H9 (cell line): ENCODE data around the gene SMIM23. TPM values are rescaled to one million over a fixed set of nuclear protein-coding genes. Genes with fewer than 3 reads are reported as not detected.

ENCODE experiments used
- DNase-seq: peaks from one replicate; pipeline ENCODE4 v3.0.0-alpha.2; 2017
- H2AFZ ChIP-seq: one replicate; pipeline ENCODE4 v1.6.1; 2013; ENCODE audit warnings: mild to moderate bottlenecking, low read length, control low read depth, moderate library complexity
- H2AK5ac ChIP-seq: 2 replicates; pipeline ENCODE4 v1.6.1; 2013; ENCODE audit warnings: low read length, control low read depth, mixed read lengths; ENCODE audit not compliant: insufficient read length
- H2BK120ac ChIP-seq: one replicate; pipeline ENCODE4 v1.6.1; 2013; ENCODE audit warnings: low read depth, mild to moderate bottlenecking, low read length, control low read depth, inconsistent platforms; ENCODE audit not compliant: poor library complexity, severe bottlenecking
- H2BK12ac ChIP-seq: 2 replicates; pipeline ENCODE4 v1.6.1; 2013; ENCODE audit warnings: low read length, control low read depth, mixed read lengths, low read depth; ENCODE audit not compliant: insufficient read length
- H2BK15ac ChIP-seq: 2 replicates; pipeline ENCODE4 v1.6.1; 2013; ENCODE audit warnings: low read depth, low read length, control low read depth
- H2BK20ac ChIP-seq: one replicate; pipeline ENCODE4 v1.6.1; 2013; ENCODE audit warnings: low read depth, mild to moderate bottlenecking, low read length, control low read depth, inconsistent platforms; ENCODE audit not compliant: poor library complexity, severe bottlenecking
- H2BK5ac ChIP-seq: 2 replicates; pipeline ENCODE4 v1.6.1; 2013; ENCODE audit warnings: low read length, control low read depth, mixed read lengths; ENCODE audit not compliant: insufficient read length
- H3K14ac ChIP-seq: 2 replicates; pipeline ENCODE4 v1.6.1; 2013; ENCODE audit warnings: low read length, control low read depth; ENCODE audit not compliant: insufficient read depth
- H3K18ac ChIP-seq: 2 replicates; pipeline ENCODE4 v1.6.1; 2013; ENCODE audit warnings: low read depth, mild to moderate bottlenecking, mixed read lengths, low read length, control low read depth; ENCODE audit not compliant: insufficient read length
- H3K23ac ChIP-seq: 2 replicates; pipeline ENCODE4 v1.6.1; 2013; ENCODE audit warnings: low read length, control low read depth, mixed read lengths, low read depth; ENCODE audit not compliant: insufficient read length
- H3K23me2 ChIP-seq: 2 replicates; pipeline ENCODE4 v1.6.1; 2013; ENCODE audit warnings: low read depth, mild to moderate bottlenecking, mixed read lengths, low read length, control low read depth; ENCODE audit not compliant: insufficient read length, poor library complexity, severe bottlenecking
- H3K27ac ChIP-seq: 2 replicates; pipeline ENCODE4 v1.5.1; 2013; ENCODE audit warnings: low read length, control low read depth, mixed read lengths, low read depth; ENCODE audit not compliant: insufficient read length
- H3K27me3 ChIP-seq: 2 replicates; pipeline ENCODE4 v1.6.1; 2013; ENCODE audit warnings: low read length, control low read depth, inconsistent platforms; ENCODE audit not compliant: insufficient read depth
- H3K4ac ChIP-seq: 2 replicates; pipeline ENCODE4 v1.6.1; 2013; ENCODE audit warnings: low read depth, mild to moderate bottlenecking, control low read depth, inconsistent platforms, low read length, moderate library complexity
- H3K4me1 ChIP-seq: 2 replicates; pipeline ENCODE4 v1.6.1; 2013; ENCODE audit warnings: low read length, control low read depth, inconsistent platforms; ENCODE audit not compliant: insufficient read depth
- H3K4me2 ChIP-seq: 2 replicates; pipeline ENCODE4 v1.6.1; 2013; ENCODE audit warnings: low read length, control low read depth, mixed read lengths; ENCODE audit not compliant: insufficient read length, insufficient read depth
- H3K56ac ChIP-seq: 2 replicates; pipeline ENCODE4 v1.6.1; 2013; ENCODE audit warnings: low read depth, mild to moderate bottlenecking, mixed read lengths, low read length, control low read depth; ENCODE audit not compliant: insufficient read length
- H3K79me1 ChIP-seq: 2 replicates; pipeline ENCODE4 v1.6.1; 2013; ENCODE audit warnings: low read depth, mild to moderate bottlenecking, moderate library complexity, low read length, control low read depth, inconsistent platforms; ENCODE audit not compliant: insufficient read depth, poor library complexity, severe bottlenecking
- H3K79me2 ChIP-seq: 2 replicates; pipeline ENCODE4 v1.6.1; 2013; ENCODE audit warnings: low read length, control low read depth, inconsistent platforms; ENCODE audit not compliant: insufficient read depth
- H3K9ac ChIP-seq: 2 replicates; pipeline ENCODE4 v1.6.1; 2013; ENCODE audit warnings: low read length, control low read depth, mixed read lengths; ENCODE audit not compliant: insufficient read length; ENCODE audit errors: extremely low read depth
- H3K9me3 ChIP-seq: one replicate; pipeline ENCODE4 v1.6.1; 2013; ENCODE audit warnings: low read depth, low read length, inconsistent platforms; ENCODE audit not compliant: control insufficient read depth
- H3T11ph ChIP-seq: one replicate; pipeline ENCODE4 v1.6.1; 2013; ENCODE audit warnings: mild to moderate bottlenecking, low read length, control low read depth, inconsistent platforms
- H4K20me1 ChIP-seq: one replicate; pipeline ENCODE4 v1.6.1; 2013; ENCODE audit not compliant: control insufficient read depth, insufficient read length, insufficient read depth
- H4K5ac ChIP-seq: 2 replicates; pipeline ENCODE4 v1.6.1; 2013; ENCODE audit warnings: low read depth, mild to moderate bottlenecking, mixed read lengths, low read length, control low read depth; ENCODE audit not compliant: insufficient read length
- H4K8ac ChIP-seq: replicated peaks from 2 replicates; pipeline ENCODE4 v1.6.1; 2013; ENCODE audit warnings: low read length, control low read depth, mixed read lengths, low read depth; ENCODE audit not compliant: insufficient read length
- H4K91ac ChIP-seq: 2 replicates; pipeline ENCODE4 v1.6.1; 2013; ENCODE audit warnings: low read depth, mild to moderate bottlenecking, moderate library complexity, mixed read lengths, low read length, control low read depth; ENCODE audit not compliant: insufficient read length
- H3K27ac Mint-ChIP-seq, 3 experiments: 2 replicates in 2 of 3; 3 replicates in 1 of 3; pipeline ENCODE4 v1.8.0; 2020 to 2021; ENCODE audit warnings: mixed read lengths in 3 of 3, mild to moderate bottlenecking in 1 of 3, moderate library complexity in 1 of 3
- H3K27me3 Mint-ChIP-seq: 2 replicates; pipeline ENCODE4 v1.8.0; 2021; ENCODE audit warnings: low read depth, mild to moderate bottlenecking, moderate library complexity, mixed read lengths
- H3K36me3 Mint-ChIP-seq, 3 experiments: 2 replicates in 2 of 3; 3 replicates in 1 of 3; pipeline ENCODE4 v1.8.0; 2020 to 2021; ENCODE audit warnings: low read depth in 3 of 3, mixed read lengths in 3 of 3; ENCODE audit not compliant: insufficient read depth in 1 of 3
- H3K4me1 Mint-ChIP-seq, 2 experiments: 2 replicates each; pipeline ENCODE4 v1.8.0; 2020; ENCODE audit warnings: mixed read lengths in 2 of 2
- H3K4me3 Mint-ChIP-seq, 2 experiments: 2 replicates in 1 of 2; 3 replicates in 1 of 2; pipeline ENCODE4 v1.8.0; 2020 to 2021; ENCODE audit warnings: mild to moderate bottlenecking in 2 of 2, mixed read lengths in 2 of 2, moderate library complexity in 1 of 2
- H3K9me3 Mint-ChIP-seq, 2 experiments: 2 replicates in 1 of 2; 3 replicates in 1 of 2; pipeline ENCODE4 v1.8.0; 2020; ENCODE audit warnings: mild to moderate bottlenecking in 2 of 2, mixed read lengths in 2 of 2, moderate library complexity in 1 of 2
- WGBS: extraction: QIAGEN DNeasy Blood & Tissue Kit; methylation state at CpG from one replicate; pipeline ENCODE4 v1.1.7; 2013; ENCODE audit warnings: missing lambda C conversion rate, low lambda C conversion rate, mixed read lengths; ENCODE audit not compliant: insufficient read length; ENCODE audit errors: extremely low coverage; 5-methylcytosine and 5-hydroxymethylcytosine counted together
- total RNA-seq: library from RNA; stranded (reverse); gene quantifications from 2 replicates; pipeline ENCODE4 v1.2.1, GENCODE V29; 2021
- TF ChIP-seq, protein P1 (sequence below): fragments of 200-600 bp; sonication (generic); conservative IDR thresholded peaks from 3 replicates; pipeline ENCODE4 v1.8.0; 2021; ENCODE audit warnings: antibody characterized with exemption, mild to moderate bottlenecking

The SMIM23 gene
- total RNA-seq, 1 experiment from 2014 or later = not detected

DNA sequence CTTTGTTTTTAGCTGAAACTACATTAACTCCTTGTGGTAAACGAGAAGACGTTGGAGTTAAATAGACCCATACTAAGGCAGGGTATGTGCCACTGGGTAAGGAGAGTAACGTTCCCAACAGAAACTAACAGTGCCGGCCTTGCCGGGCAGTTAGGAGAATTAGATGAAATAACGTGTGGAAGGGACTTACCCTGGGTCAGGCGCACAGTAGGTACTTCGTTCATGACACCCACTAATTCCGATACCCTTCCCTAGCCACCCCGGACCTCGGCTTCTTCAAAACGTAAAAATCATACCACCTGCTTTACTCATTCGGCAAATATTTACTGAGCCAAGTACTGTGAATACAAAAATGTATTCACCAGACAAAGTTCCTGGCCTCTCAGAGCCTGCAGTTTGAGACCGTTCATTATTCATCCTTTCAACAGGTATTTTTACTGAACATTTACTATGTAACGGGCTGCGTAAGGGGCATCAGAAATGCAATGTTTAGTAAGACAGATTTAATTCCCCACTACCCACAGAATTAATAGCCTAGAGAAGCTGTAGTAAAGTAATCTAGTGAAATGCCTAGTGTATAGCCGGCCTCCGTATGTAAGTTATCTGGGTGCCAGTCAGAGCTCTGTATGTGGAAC is 3.2 kb upstream of the SMIM23 start:
- Histone ChIP-seq H3K23ac (no peak overlapping the region), H4K20me1 (no peaks in the 10 kb centered on the region), H3K4me2 (no peak overlapping the region), H3K79me2 (no peaks in the 10 kb centered on the region), H3K9ac (no peak overlapping the region), H3K18ac (no peak overlapping the region), H2AFZ (no peak overlapping the region), H4K91ac (no peak overlapping the region), H3K14ac (no peak overlapping the region), H3K4me1 (no peaks in the 10 kb centered on the region), H2AK5ac (no peak overlapping the region), H2BK120ac (no peak overlapping the region), H3K9me3 (no peaks in the 10 kb centered on the region), H2BK12ac (no peak overlapping the region), H4K5ac (no peak overlapping the region), H3K27ac (no peak overlapping the region), H2BK20ac (no peak overlapping the region), H3K23me2 (no peaks in the 10 kb centered on the region), H3K4ac (no peak overlapping the region), H3T11ph (no peak overlapping the region), H3K27me3 (no peaks in the 10 kb centered on the region), H2BK15ac (no peak overlapping the region), H3K56ac (no peak overlapping the region), H3K79me1 (no peaks in the 10 kb centered on the region), H2BK5ac (no peak overlapping the region), H4K8ac (no peak overlapping the region)
- TF ChIP-seq, protein P1, sequence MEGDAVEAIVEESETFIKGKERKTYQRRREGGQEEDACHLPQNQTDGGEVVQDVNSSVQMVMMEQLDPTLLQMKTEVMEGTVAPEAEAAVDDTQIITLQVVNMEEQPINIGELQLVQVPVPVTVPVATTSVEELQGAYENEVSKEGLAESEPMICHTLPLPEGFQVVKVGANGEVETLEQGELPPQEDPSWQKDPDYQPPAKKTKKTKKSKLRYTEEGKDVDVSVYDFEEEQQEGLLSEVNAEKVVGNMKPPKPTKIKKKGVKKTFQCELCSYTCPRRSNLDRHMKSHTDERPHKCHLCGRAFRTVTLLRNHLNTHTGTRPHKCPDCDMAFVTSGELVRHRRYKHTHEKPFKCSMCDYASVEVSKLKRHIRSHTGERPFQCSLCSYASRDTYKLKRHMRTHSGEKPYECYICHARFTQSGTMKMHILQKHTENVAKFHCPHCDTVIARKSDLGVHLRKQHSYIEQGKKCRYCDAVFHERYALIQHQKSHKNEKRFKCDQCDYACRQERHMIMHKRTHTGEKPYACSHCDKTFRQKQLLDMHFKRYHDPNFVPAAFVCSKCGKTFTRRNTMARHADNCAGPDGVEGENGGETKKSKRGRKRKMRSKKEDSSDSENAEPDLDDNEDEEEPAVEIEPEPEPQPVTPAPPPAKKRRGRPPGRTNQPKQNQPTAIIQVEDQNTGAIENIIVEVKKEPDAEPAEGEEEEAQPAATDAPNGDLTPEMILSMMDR = no peak
- no peaks in the 10 kb centered on the region; a peak in 2 of 7 replicates for H3K36me3 Mint-ChIP-seq
- WGBS = no CpG with 5 or more reads among the region's 18 CpGs
- H3K27me3 Mint-ChIP-seq = no peaks in the 10 kb centered on the region; the same call in 1 of the 2 replicates
- H3K4me3 Mint-ChIP-seq = no peak overlapping the region
- H3K9me3 Mint-ChIP-seq = peaks cover 6 to 9% of the 10 kb centered on the region in 2 experiments; a peak in 3 of 5 replicates
- no peak overlapping the region for H3K27ac Mint-ChIP-seq
- DNase-seq = no peak
- no peaks in the 10 kb centered on the region for H3K4me1 Mint-ChIP-seq
